A549 (cell line): ENCODE results near the gene TTC7B.

Source experiments
- CBX2 ChIP-seq: fragments of 200-600 bp; sonication (generic); IDR thresholded peaks from 2 replicates; pipeline ENCODE4 v1.6.1; 2016; ENCODE audit warnings: low read depth, mild to moderate bottlenecking, borderline replicate concordance
- CHD2 ChIP-seq: fragments of 150-350 bp; IDR thresholded peaks from 2 replicates; pipeline ENCODE4 v1.6.1; 2014; ENCODE audit warnings: low read length; ENCODE audit not compliant: partially characterized antibody
- EP300 ChIP-seq, 2 experiments: fragments of >200 bp; sonication (Bioruptor Twin); formaldehyde crosslinking; IDR thresholded peaks; 2 replicates in 1 of 2; 3 replicates in 1 of 2; pipeline ENCODE4 v1.6.1; 2016 to 2017
- ESRRA ChIP-seq: fragments of 150-350 bp; IDR thresholded peaks from 2 replicates; pipeline ENCODE4 v1.6.1; 2014; ENCODE audit warnings: mild to moderate bottlenecking, low read length, borderline replicate concordance
- JUNB ChIP-seq: fragments of >200 bp; sonication (Bioruptor Twin); formaldehyde crosslinking; IDR thresholded peaks from 2 replicates; pipeline ENCODE4 v1.6.1; 2016
- MAFK ChIP-seq: fragments of 450-650 bp; IDR thresholded peaks from 2 replicates; pipeline ENCODE4 v1.6.1; 2014; ENCODE audit not compliant: partially characterized antibody
- MAZ ChIP-seq: fragments of 150-350 bp; IDR thresholded peaks from 2 replicates; pipeline ENCODE4 v1.6.1; 2014; ENCODE audit warnings: antibody characterized with exemption, low read depth, low read length, borderline replicate concordance
- NFE2L2 ChIP-seq: fragments of 150-350 bp; conservative IDR thresholded peaks from 2 replicates; pipeline ENCODE4 v1.6.1; 2014; ENCODE audit warnings: low read length
- POLR2A ChIP-seq: IDR thresholded peaks from 2 replicates; pipeline ENCODE4 v1.6.1; 2012; ENCODE audit warnings: mild to moderate bottlenecking, low read length
- POLR2AphosphoS2 ChIP-seq: conservative IDR thresholded peaks from 2 replicates; pipeline ENCODE4 v1.6.1; 2012; ENCODE audit warnings: low read length, improper control_type of control experiment, inconsistent platforms
- RAD21 ChIP-seq, 2 experiments: fragments of >200 bp in 1 of 2; sonication (Bioruptor Twin) in 1 of 2; formaldehyde crosslinking in 1 of 2; IDR thresholded peaks in 1 of 2; conservative IDR thresholded peaks in 1 of 2; 2 replicates in 1 of 2; 3 replicates in 1 of 2; pipeline ENCODE4 v1.6.1; 2012 to 2018; ENCODE audit warnings: inconsistent platforms in 1 of 2
- REST ChIP-seq: fragments of 200-600 bp; sonication (generic); IDR thresholded peaks from 2 replicates; pipeline ENCODE4 v1.6.1; 2016; ENCODE audit warnings: antibody characterized with exemption, mild to moderate bottlenecking, moderate library complexity
- ZNF302 ChIP-seq: fragments of 250-450 bp; sonication (Bioruptor Pico); IDR thresholded peaks from 2 replicates; pipeline ENCODE4 v1.9.0; 2021; ENCODE audit warnings: inconsistent platforms, mild to moderate bottlenecking, moderate library complexity
- TF ChIP-seq, protein P1 (sequence below): fragments of >200 bp; sonication (Bioruptor Twin); formaldehyde crosslinking; IDR thresholded peaks from 3 replicates; pipeline ENCODE4 v1.5.1; 2016

DNA sequence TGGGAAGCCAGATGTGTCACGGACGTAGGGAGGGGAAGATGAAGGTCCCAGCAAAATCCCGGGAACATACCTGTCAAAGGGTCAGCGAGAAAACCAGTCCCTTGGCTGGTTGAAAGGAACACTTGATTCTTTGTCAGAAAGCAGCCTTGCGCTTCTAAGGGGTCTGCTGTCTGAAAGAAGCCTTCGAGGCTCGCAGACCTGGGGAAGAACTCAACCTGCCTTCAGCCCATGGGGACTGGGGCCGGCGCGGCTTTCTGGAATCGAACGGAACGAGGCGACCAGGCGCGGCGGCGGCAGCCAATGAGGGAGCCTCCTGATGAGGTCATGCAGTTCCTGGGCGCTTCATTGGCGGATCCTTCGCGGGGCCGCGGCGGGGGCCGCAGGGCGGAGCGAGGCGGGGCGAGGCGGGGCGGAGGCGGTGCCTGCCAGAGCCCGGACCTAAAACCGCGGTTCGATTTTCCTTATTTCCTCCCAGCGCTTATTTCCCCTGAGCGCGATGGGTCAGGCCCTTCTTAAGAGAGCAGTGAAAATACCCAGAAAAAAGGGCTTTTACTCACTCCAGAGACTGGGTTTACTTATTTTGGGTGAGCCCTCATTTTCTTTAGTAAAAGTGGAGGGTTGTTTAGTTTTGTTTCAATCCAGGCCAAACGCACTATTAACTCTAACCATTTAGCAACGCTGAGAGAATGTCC lies 11.8 kb upstream of the TTC7B start:
- TF ChIP-seq POLR2A = no peak
- TF ChIP-seq ESRRA = no peak
- TF ChIP-seq, protein P1, sequence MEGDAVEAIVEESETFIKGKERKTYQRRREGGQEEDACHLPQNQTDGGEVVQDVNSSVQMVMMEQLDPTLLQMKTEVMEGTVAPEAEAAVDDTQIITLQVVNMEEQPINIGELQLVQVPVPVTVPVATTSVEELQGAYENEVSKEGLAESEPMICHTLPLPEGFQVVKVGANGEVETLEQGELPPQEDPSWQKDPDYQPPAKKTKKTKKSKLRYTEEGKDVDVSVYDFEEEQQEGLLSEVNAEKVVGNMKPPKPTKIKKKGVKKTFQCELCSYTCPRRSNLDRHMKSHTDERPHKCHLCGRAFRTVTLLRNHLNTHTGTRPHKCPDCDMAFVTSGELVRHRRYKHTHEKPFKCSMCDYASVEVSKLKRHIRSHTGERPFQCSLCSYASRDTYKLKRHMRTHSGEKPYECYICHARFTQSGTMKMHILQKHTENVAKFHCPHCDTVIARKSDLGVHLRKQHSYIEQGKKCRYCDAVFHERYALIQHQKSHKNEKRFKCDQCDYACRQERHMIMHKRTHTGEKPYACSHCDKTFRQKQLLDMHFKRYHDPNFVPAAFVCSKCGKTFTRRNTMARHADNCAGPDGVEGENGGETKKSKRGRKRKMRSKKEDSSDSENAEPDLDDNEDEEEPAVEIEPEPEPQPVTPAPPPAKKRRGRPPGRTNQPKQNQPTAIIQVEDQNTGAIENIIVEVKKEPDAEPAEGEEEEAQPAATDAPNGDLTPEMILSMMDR = no peak
- no peak for TF ChIP-seq CBX2
- TF ChIP-seq NFE2L2 = no peak
- no peak for TF ChIP-seq EP300 (IDR thresholded peaks at IDR 0.05)
- TF ChIP-seq MAFK = no peak
- no peak for TF ChIP-seq REST
- TF ChIP-seq RAD21 (conservative IDR thresholded peaks at IDR 0.05 in 1 of 2, IDR thresholded peaks at IDR 0.05 in 1 of 2) = no peak
- no peak for TF ChIP-seq POLR2AphosphoS2
- no peak for TF ChIP-seq JUNB
- TF ChIP-seq MAZ = no peak
- no peak for TF ChIP-seq CHD2
- no peak for TF ChIP-seq ZNF302 (CRISPR knock-in tag)
